GM12892 (cell line): ENCODE data around the gene LRRC8B.

Experiments used
- POLR2A ChIP-seq: IDR thresholded peaks from 2 replicates; pipeline ENCODE4 v1.6.1; 2011; ENCODE audit warnings: low read depth, low read length, control low read depth
- POLR2AphosphoS5 ChIP-seq: IDR thresholded peaks from 2 replicates; pipeline ENCODE4 v1.6.1; 2011; ENCODE audit warnings: low read depth, low read length, control low read depth
- TAF1 ChIP-seq: IDR thresholded peaks from 2 replicates; pipeline ENCODE4 v1.6.1; 2011; ENCODE audit warnings: low read depth, mild to moderate bottlenecking, control low read depth, low read length, borderline replicate concordance

- no peak for TF ChIP-seq POLR2AphosphoS5
- TF ChIP-seq POLR2A: no peak
- TF ChIP-seq TAF1: no peak
These were observed 3.8 kb downstream of the LRRC8B start for GRCh38 chr1:89528382-89528780.
